Stimulated activated naive CD8-positive, alpha-beta T cell treated with anti-CD3 and anti-CD28 coated beads, Interleukin-15, amount 100 ng/mL, for 72 hours (primary cell): ENCODE results near the gene VAMP5.
"Not testable (repeated sequence)": the region's sequence is repeated elsewhere in the genome, so short reads cannot be mapped to it uniquely, and the experiment has no call there.

ENCODE experiments used
- ATAC-seq: fragments of 150-1000 bp; cut with Tn5 transposase; 2 replicates; pipeline ENCODE4 v1.10.0; 2021; ENCODE audit warnings: mild to moderate bottlenecking, moderate library complexity
- DNase-seq, 2 donors: peaks; one replicate each; pipeline ENCODE4 v3.0.0; 2021 to 2022
- H3K27ac Mint-ChIP-seq, 2 donors: one replicate each; pipeline ENCODE4 v1.8.0; 2022; ENCODE audit warnings: mild to moderate bottlenecking in 2 of 2, mixed read lengths in 2 of 2, moderate library complexity in 2 of 2
- H3K27me3 Mint-ChIP-seq: one replicate; pipeline ENCODE4 v1.8.0; 2022; ENCODE audit warnings: mixed read lengths
- H3K4me1 Mint-ChIP-seq: one replicate; pipeline ENCODE4 v1.8.0; 2022; ENCODE audit warnings: mild to moderate bottlenecking, mixed read lengths
- H3K4me3 Mint-ChIP-seq, 2 donors: one replicate each; pipeline ENCODE4 v1.8.0; 2022; ENCODE audit warnings: mild to moderate bottlenecking in 2 of 2, mixed read lengths in 2 of 2, moderate library complexity in 1 of 2
- H3K9me3 Mint-ChIP-seq, 2 donors: one replicate each; pipeline ENCODE4 v1.8.0; 2022; ENCODE audit warnings: mixed read lengths in 2 of 2

VAMP5 gene

DNA sequence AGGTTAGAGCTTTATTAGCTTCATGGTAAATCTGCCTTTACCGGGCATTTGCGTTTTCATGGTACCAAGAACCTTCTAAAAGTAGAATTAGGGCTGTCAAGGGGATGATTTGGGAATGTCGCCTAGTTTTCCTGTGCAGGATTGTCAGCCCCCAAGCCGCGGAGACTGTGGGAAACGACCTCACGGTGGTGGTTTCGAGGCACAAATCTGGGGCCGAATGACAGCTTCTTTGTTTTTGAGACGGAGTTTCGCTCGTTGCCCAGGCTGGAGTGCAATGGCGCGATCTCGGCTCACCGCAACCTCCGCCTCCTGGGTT is 31.1 kb downstream of the VAMP5 start:
- ATAC-seq (no peak), DNase-seq (no peak)
- Mint-ChIP-seq H3K9me3 (no peaks in the 10 kb centered on the region), H3K27me3 (no peaks in the 10 kb centered on the region), H3K4me1 (peaks cover 37% of the 10 kb centered on the region), H3K4me3 (peak overlapping the region; percentile 96 to 98), H3K27ac (peak overlapping the region in 1 of 2 donors; percentile 99)

DNA sequence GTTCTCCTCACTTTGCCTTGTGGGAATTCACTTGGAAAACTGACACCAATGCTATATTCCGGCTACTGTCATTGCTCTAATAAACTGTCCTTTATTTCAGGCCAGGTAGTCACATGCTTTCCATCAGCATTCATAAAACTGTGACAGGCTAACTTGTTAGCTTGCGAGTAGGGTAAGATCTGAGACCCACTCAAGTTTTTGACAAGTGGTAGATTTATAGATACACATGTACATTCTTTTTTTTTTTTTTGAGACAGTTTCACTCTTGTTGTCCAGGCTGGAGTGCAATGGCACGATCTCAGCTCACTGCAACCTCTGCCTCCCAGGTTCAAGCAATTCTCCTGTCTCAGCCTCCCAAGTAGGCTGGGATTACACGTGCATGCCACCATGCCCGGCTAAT is 33.5 kb downstream of the VAMP5 start:
- not testable (repeated sequence) for DNase-seq, H3K9me3 Mint-ChIP-seq, H3K27me3 Mint-ChIP-seq, ATAC-seq
- Mint-ChIP-seq H3K27ac (peak overlapping the region in 1 of 2 donors; percentile 99), H3K4me3 (peak overlapping the region; percentile 96 to 98), H3K4me1 (peaks cover 31% of the 10 kb centered on the region)

GRCh38 chr2:85619617-85620016 is 35.4 kb downstream of the VAMP5 start:
- no peaks in the 10 kb centered on the region for H3K9me3 Mint-ChIP-seq
- DNase-seq (no peak), ATAC-seq (no peak)
- H3K27ac Mint-ChIP-seq = no peak overlapping the region
- H3K4me1 Mint-ChIP-seq = peaks cover 23% of the 10 kb centered on the region
- H3K4me3 Mint-ChIP-seq = no peak overlapping the region
- H3K27me3 Mint-ChIP-seq = no peaks in the 10 kb centered on the region

DNA sequence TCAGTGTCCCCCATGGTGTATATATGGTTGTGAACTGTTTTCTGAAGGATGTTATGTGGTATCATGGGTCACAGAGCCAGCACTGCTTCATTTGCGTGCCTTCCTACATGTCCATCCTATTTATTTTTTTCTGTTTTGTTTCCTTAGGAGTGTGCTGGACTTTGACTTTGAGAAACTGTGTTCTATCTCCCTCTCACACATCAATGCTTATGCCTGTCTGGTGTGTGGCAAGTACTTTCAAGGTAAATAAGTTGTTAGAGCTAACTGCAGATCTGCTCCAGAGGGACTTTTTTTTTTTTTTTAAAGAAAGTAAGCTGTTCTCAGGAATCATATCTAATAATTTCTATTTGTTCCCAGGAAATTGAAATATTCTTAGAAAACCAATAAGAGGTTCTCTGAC is 37.1 kb downstream of the VAMP5 start:
- DNase-seq (no peak), ATAC-seq (no peak)
- Mint-ChIP-seq H3K4me3 (no peak overlapping the region), H3K27me3 (no peaks in the 10 kb centered on the region), H3K4me1 (peaks cover 17% of the 10 kb centered on the region), H3K9me3 (no peaks in the 10 kb centered on the region), H3K27ac (no peak overlapping the region)

DNA sequence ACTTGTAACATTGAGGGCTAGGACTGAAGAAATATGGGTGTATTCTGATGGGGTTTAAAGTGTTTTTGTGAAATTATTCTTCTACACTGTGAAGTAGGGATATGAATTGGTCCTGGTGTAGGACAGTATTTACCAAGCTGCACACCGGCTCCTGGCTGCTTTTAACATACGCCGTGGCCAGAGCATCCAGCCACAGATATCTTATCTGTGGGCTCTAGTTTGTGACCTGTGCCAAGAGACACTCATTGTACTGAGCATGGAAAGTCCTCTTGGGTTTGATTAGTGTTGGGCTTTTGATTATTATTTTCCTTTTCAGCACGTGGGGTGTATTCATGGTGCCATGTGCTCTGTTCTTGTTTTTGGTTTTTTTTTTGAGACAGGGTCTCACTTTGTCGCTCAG is 39.8 kb downstream of the VAMP5 start:
- ATAC-seq = no peak
- DNase-seq = no peak
- Mint-ChIP-seq H3K4me3 (no peak overlapping the region), H3K9me3 (no peaks in the 10 kb centered on the region), H3K27me3 (no peaks in the 10 kb centered on the region), H3K4me1 (peaks cover 18% of the 10 kb centered on the region), H3K27ac (no peak overlapping the region)

DNA sequence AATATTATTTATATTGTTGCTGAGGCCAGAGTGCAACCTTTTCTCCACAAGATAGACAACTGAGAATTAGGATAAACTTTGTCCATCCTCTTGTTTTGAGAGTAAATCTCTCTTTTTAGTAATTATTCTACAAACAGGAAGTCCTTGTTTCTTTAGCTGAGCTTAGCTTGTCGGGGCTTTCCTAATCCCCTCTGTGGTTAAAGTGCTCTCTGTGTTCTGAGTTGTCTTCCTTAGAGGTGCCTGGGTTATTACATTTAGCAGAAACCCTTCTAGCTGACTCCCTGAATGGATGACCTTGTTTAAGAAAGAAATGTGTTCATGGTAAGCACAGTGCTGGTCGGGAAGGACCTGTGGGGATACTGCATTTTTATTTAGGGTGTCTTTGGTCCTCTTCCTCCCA is 44.4 kb downstream of the VAMP5 start:
- no peaks in the 10 kb centered on the region for H3K9me3 Mint-ChIP-seq
- peak overlapping the region; percentile 52 to 56 for H3K4me3 Mint-ChIP-seq
- peak; percentile 99 for ATAC-seq
- H3K27ac Mint-ChIP-seq = peak overlapping the region; percentile 50 to 78
- no peaks in the 10 kb centered on the region for H3K27me3 Mint-ChIP-seq
- peak in 1 of 2 donors; percentile 21 for DNase-seq
- H3K4me1 Mint-ChIP-seq = peaks cover 28% of the 10 kb centered on the region

- no peak overlapping the region for H3K4me3 Mint-ChIP-seq
These were observed 47.1 kb downstream of the VAMP5 start for GRCh38 chr2:85631316-85631715.

GRCh38 chr2:85635011-85635410 is 50.8 kb downstream of the VAMP5 start:
- H3K9me3 Mint-ChIP-seq = no peaks in the 10 kb centered on the region
- H3K27ac Mint-ChIP-seq = peak overlapping the region; percentile 22 to 57
- DNase-seq (no peak), ATAC-seq (no peak)
- no peaks in the 10 kb centered on the region for H3K27me3 Mint-ChIP-seq
- no peak overlapping the region for H3K4me3 Mint-ChIP-seq
- peaks cover 18% of the 10 kb centered on the region for H3K4me1 Mint-ChIP-seq

More at GRCh38 chr2:85631316-85631715, 47.1 kb downstream of the VAMP5 start:
- peak overlapping the region in 1 of 2 donors; percentile 88 for H3K27ac Mint-ChIP-seq
- H3K4me1 Mint-ChIP-seq = peaks cover 28% of the 10 kb centered on the region
- no peaks in the 10 kb centered on the region for H3K9me3 Mint-ChIP-seq
- no peak for ATAC-seq
- no peak for DNase-seq
- H3K27me3 Mint-ChIP-seq = no peaks in the 10 kb centered on the region

DNA sequence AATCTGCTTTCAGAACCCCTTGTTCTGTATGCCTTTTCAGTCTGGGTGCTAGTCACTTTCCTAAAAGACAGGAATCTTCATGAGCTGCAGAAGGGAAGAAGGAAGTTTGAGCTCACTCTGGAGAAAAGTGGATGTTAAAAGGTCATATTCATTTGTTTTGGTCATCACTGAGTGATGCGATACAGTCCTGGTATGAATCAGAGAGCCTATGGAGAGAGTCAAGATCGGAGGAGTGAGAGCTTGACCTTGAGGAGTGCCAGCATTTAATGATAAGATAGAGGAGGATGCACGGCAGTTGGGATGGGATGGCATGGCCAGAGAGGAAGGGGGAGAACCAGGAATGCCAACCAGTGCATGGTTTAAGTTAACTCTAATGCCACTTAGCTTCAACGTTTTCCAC is 51.4 kb downstream of the VAMP5 start:
- DNase-seq (no peak), ATAC-seq (no peak)
- Mint-ChIP-seq H3K27me3 (no peaks in the 10 kb centered on the region), H3K4me1 (peaks cover 18% of the 10 kb centered on the region), H3K27ac (peak overlapping the region in 1 of 2 donors; percentile 74), H3K4me3 (no peak overlapping the region), H3K9me3 (no peaks in the 10 kb centered on the region)

- H3K9me3 Mint-ChIP-seq = no peaks in the 10 kb centered on the region
- H3K27me3 Mint-ChIP-seq = no peaks in the 10 kb centered on the region
- ATAC-seq = peak; percentile 86
- DNase-seq = no peak
- no peak overlapping the region for H3K4me3 Mint-ChIP-seq
- H3K4me1 Mint-ChIP-seq = peaks cover 19% of the 10 kb centered on the region
- peak overlapping the region; percentile 48 to 58 for H3K27ac Mint-ChIP-seq
These were observed 58.5 kb downstream of the VAMP5 start for GRCh38 chr2:85642725-85643124.
